ENCODE measurements around the gene ACBD4. TPM values are rescaled to one million over a fixed set of nuclear protein-coding genes. Genes with fewer than 3 reads are reported as not detected.

The ACBD4 gene
- total and polyA plus RNA-seq, 11 donors, result 3.3 to 9.8 (median 6.3) TPM

DNA sequence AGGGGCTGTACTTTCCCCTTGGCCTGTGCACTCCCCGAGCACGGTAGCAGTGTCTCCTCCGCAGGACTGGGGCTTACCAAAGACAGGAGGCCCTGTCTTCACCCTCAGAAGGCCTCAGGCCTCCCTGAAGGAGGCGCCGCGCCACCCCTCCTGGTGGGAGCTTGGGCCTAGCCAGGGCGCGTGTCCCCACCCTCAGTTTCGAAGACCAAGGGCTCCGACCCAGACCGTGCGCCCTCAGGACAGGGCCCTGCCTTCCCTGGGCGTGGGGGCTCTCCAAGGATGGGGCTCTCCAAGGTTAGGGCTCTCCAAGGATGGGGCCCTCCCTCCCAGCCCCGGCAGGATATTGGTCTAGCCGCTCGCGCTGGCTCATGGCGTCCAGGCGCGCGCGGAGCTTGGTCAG lies 14.9 kb upstream of the ACBD4 start:
- 69 to 90% (median 87%) methylated on average over 8 to 22 of the region's 22 CpGs for WGBS, 4 donors
- DNase-seq (no peak), ATAC-seq (no peak)
- no peaks in the 10 kb centered on the region for H3K27me3 ChIP-seq
- H3K9me3 ChIP-seq, result no peaks in the 10 kb centered on the region
- no peak overlapping the region for H3K4me3 ChIP-seq
- intact Hi-C loops (cut with DNase I), result loop anchor here in 2 of 10 donors (10.0 kb wide), 1 partner anchor 346 kb away; no protein-coding TSS in a partner anchor
- no peak overlapping the region for H3K27ac ChIP-seq
- TF ChIP-seq, protein P1, sequence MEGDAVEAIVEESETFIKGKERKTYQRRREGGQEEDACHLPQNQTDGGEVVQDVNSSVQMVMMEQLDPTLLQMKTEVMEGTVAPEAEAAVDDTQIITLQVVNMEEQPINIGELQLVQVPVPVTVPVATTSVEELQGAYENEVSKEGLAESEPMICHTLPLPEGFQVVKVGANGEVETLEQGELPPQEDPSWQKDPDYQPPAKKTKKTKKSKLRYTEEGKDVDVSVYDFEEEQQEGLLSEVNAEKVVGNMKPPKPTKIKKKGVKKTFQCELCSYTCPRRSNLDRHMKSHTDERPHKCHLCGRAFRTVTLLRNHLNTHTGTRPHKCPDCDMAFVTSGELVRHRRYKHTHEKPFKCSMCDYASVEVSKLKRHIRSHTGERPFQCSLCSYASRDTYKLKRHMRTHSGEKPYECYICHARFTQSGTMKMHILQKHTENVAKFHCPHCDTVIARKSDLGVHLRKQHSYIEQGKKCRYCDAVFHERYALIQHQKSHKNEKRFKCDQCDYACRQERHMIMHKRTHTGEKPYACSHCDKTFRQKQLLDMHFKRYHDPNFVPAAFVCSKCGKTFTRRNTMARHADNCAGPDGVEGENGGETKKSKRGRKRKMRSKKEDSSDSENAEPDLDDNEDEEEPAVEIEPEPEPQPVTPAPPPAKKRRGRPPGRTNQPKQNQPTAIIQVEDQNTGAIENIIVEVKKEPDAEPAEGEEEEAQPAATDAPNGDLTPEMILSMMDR (IDR thresholded peaks at IDR 0.05), result no peak
- no peak for TF ChIP-seq POLR2A (IDR thresholded peaks at IDR 0.05)
- peaks cover 5 to 32% (median 19%) of the 10 kb centered on the region in 12 donors for H3K4me1 ChIP-seq
- H3K36me3 ChIP-seq, result peaks cover 0 to 47% (median 27%) of the 10 kb centered on the region in 9 donors

DNA sequence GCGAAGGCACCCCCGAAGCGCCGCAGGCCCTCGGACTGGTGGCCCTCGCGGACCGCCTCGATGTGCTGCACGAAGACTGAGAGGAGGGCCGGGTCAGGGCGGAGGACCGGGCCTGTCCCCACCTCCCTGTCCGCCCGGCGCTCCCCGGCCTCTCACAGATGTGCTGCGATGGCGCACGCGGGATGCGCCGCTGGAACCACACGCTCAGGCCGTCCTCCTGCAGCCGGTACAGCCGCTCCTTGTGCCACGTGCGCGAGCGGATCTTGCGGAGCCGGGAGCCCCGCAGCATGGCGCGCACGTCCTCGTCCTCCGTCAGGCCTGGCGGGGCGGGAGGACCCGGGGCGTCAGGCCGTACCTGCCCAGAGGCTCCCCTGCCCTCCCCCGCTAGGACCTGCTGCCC lies 14.4 kb upstream of the ACBD4 start:
- TF ChIP-seq, protein P1 (IDR thresholded peaks at IDR 0.05), result no peak
- no peak for TF ChIP-seq POLR2A (IDR thresholded peaks at IDR 0.05)
- H3K9me3 ChIP-seq, result no peaks in the 10 kb centered on the region
- 70 to 87% (median 76%) methylated on average over 12 to 45 of the region's 45 CpGs for WGBS, 4 donors
- H3K4me1 ChIP-seq, result peaks cover 5 to 32% (median 19%) of the 10 kb centered on the region in 12 donors
- ATAC-seq (no peak), DNase-seq (no peak)
- peaks cover 0 to 45% (median 27%) of the 10 kb centered on the region in 9 donors for H3K36me3 ChIP-seq
- H3K27me3 ChIP-seq, result no peaks in the 10 kb centered on the region
- H3K27ac ChIP-seq, result no peak overlapping the region
- intact Hi-C loops (cut with DNase I), result loop anchor here in 2 of 10 donors (10.0 kb wide), 1 partner anchor 346 kb away; no protein-coding TSS in a partner anchor
- H3K4me3 ChIP-seq, result no peak overlapping the region

DNA sequence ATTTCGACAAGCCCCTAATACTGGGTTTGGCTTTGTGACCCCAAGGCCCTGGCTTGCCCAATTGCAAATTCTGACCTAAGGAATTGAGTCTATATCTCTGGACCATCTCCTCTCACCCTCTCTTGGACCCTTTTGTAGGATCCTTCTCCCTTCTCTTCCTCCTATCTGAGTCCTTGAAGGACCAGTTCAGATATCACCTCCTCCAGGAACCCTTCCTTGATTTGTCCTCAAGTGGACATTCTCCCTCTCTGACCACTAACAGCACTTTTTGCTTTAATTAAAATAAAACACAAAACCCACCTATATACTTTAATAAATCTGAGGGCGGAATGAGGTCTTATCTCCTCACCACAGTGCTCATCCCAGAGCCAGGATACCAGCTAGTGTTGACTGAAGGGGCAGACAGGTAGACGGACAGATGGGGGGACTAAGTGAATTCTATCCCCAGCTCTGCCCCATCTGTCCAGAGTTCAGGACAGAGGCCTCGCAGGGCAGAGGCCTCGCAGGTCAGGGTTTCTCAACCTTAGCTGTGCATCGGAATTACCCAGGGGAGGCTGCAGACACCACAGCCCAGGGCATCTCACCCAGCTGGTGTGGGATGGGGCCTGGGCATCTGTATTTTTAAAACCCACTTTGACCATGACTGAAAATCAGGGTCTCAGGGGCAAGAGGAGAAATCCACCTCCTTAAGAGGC lies 12.3 kb upstream of the ACBD4 start:
- WGBS, 4 donors, result 90 to 97% (median 94%) methylated on average over 5 to 6 of the region's 6 CpGs
- intact Hi-C loops (cut with DNase I), result loop anchor here in 2 of 10 donors (10.0 kb wide), 1 partner anchor 348 kb away; no protein-coding TSS in a partner anchor
- peaks cover 7 to 53% (median 35%) of the 10 kb centered on the region in 12 donors for H3K4me1 ChIP-seq

More for the DNA sequence above, 12.3 kb upstream of the ACBD4 start:
- no peaks in the 10 kb centered on the region for H3K9me3 ChIP-seq
- H3K4me3 ChIP-seq, result no peak overlapping the region
- DNase-seq (no peak), ATAC-seq (no peak)
- TF ChIP-seq, protein P1 (IDR thresholded peaks at IDR 0.05), result no peak
- no peak for TF ChIP-seq POLR2A (IDR thresholded peaks at IDR 0.05)
- no peaks in the 10 kb centered on the region for H3K27me3 ChIP-seq
- peak overlapping the region in 3 of 12 donors; percentile 10 to 59 (median 27) for H3K27ac ChIP-seq
- H3K36me3 ChIP-seq, result peaks cover 0 to 27% (median 15%) of the 10 kb centered on the region in 9 donors
